Mucosa of rectum (tissue), 2 donors: ENCODE data around the gene S100A14.
"Not testable (repeated sequence)": the region's sequence is repeated elsewhere in the genome, so short reads cannot be mapped to it uniquely, and the experiment has no call there.

ENCODE experiments used
- H3K27ac ChIP-seq, 2 donors: one replicate each; pipeline ENCODE4 v1.7.0; 2013; ENCODE audit warnings: inconsistent platforms in 2 of 2, low read depth in 2 of 2, low read length in 2 of 2
- H3K27me3 ChIP-seq, 2 donors: one replicate each; pipeline ENCODE4 v1.7.0; 2013; ENCODE audit warnings: low read length in 2 of 2; ENCODE audit not compliant: control insufficient read depth in 2 of 2, insufficient read depth in 2 of 2
- H3K36me3 ChIP-seq, 2 donors: one replicate each; pipeline ENCODE4 v1.7.0; 2013; ENCODE audit warnings: low read length in 2 of 2; ENCODE audit not compliant: control insufficient read depth in 2 of 2, insufficient read depth in 2 of 2
- H3K4me1 ChIP-seq, 2 donors: one replicate each; pipeline ENCODE4 v1.7.0; 2013; ENCODE audit warnings: low read length in 2 of 2, mild to moderate bottlenecking in 1 of 2; ENCODE audit not compliant: control insufficient read depth in 2 of 2, insufficient read depth in 2 of 2
- H3K4me3 ChIP-seq, 2 donors: one replicate each; pipeline ENCODE4 v1.7.0; 2013; ENCODE audit warnings: low read length in 2 of 2
- H3K9ac ChIP-seq, 2 donors: one replicate each; pipeline ENCODE4 v1.7.0; 2013; ENCODE audit warnings: low read length in 2 of 2, low read depth in 1 of 2, mild to moderate bottlenecking in 1 of 2
- H3K9me3 ChIP-seq, 2 donors: one replicate each; pipeline ENCODE4 v1.7.0; 2013; ENCODE audit warnings: low read length in 2 of 2; ENCODE audit not compliant: control insufficient read depth in 2 of 2
- donor health status: healthy.
- donor health status: Normal muscosa, but diverticular disease.

Gene S100A14

GRCh38 chr1:153598309-153599172 is 17.6 kb downstream of the S100A14 start:
- no peak overlapping the region for H3K4me3 ChIP-seq
- H3K27ac ChIP-seq = peak overlapping the region in 1 of 2 donors; percentile 70
- H3K36me3 ChIP-seq = no peaks in the 10 kb centered on the region
- peak overlapping the region; percentile 33 to 47 for H3K9ac ChIP-seq
- H3K9me3 ChIP-seq = no peaks in the 10 kb centered on the region
- peaks cover 0 to 7% of the 10 kb centered on the region in 2 donors for H3K4me1 ChIP-seq
- no peaks in the 10 kb centered on the region for H3K27me3 ChIP-seq

GRCh38 chr1:153597206-153597605 is 18.9 kb downstream of the S100A14 start:
- Histone ChIP-seq H3K27ac (no peak overlapping the region), H3K4me3 (no peak overlapping the region), H3K36me3 (no peaks in the 10 kb centered on the region), H3K4me1 (peaks cover 0 to 7% of the 10 kb centered on the region in 2 donors), H3K27me3 (no peaks in the 10 kb centered on the region), H3K9me3 (no peaks in the 10 kb centered on the region), H3K9ac (no peak overlapping the region)

- Histone ChIP-seq H3K9me3 (no peaks in the 10 kb centered on the region), H3K27me3 (no peaks in the 10 kb centered on the region), H3K4me3 (no peak overlapping the region), H3K9ac (no peak overlapping the region), H3K4me1 (no peaks in the 10 kb centered on the region), H3K36me3 (no peaks in the 10 kb centered on the region), H3K27ac (no peak overlapping the region)
These were observed 23.4 kb downstream of the S100A14 start for GRCh38 chr1:153592748-153593147.

- H3K4me1 ChIP-seq = no peaks in the 10 kb centered on the region
- no peak overlapping the region for H3K9ac ChIP-seq
- no peaks in the 10 kb centered on the region for H3K9me3 ChIP-seq
- no peaks in the 10 kb centered on the region for H3K36me3 ChIP-seq
- no peak overlapping the region for H3K4me3 ChIP-seq
- no peak overlapping the region for H3K27ac ChIP-seq
- H3K27me3 ChIP-seq = no peaks in the 10 kb centered on the region
These were observed 27.6 kb downstream of the S100A14 start for GRCh38 chr1:153588482-153588881.

- not testable (repeated sequence) for H3K27ac ChIP-seq
These were observed 28.1 kb downstream of the S100A14 start for GRCh38 chr1:153588033-153588432.

GRCh38 chr1:153587314-153587713 is 28.8 kb downstream of the S100A14 start:
- Histone ChIP-seq H3K9ac (no peak overlapping the region), H3K27me3 (no peaks in the 10 kb centered on the region), H3K4me3 (no peak overlapping the region), H3K36me3 (no peaks in the 10 kb centered on the region), H3K4me1 (no peaks in the 10 kb centered on the region), H3K27ac (no peak overlapping the region), H3K9me3 (no peaks in the 10 kb centered on the region)

More at GRCh38 chr1:153588033-153588432, 28.1 kb downstream of the S100A14 start:
- H3K9ac ChIP-seq, H3K36me3 ChIP-seq, H3K9me3 ChIP-seq, H3K4me1 ChIP-seq, H3K27me3 ChIP-seq, H3K4me3 ChIP-seq: not testable (repeated sequence)

- Histone ChIP-seq H3K4me3 (no peak overlapping the region), H3K27ac (no peak overlapping the region), H3K27me3 (no peaks in the 10 kb centered on the region), H3K4me1 (no peaks in the 10 kb centered on the region), H3K9ac (no peak overlapping the region), H3K9me3 (no peaks in the 10 kb centered on the region), H3K36me3 (no peaks in the 10 kb centered on the region)
These were observed 29.8 kb downstream of the S100A14 start for GRCh38 chr1:153586347-153586746.

- no peak overlapping the region for H3K9ac ChIP-seq
- no peaks in the 10 kb centered on the region for H3K4me1 ChIP-seq
- H3K36me3 ChIP-seq = no peaks in the 10 kb centered on the region
- H3K27me3 ChIP-seq = no peaks in the 10 kb centered on the region
- H3K9me3 ChIP-seq = no peaks in the 10 kb centered on the region
- no peak overlapping the region for H3K27ac ChIP-seq
- H3K4me3 ChIP-seq = no peak overlapping the region
These were observed 31.1 kb downstream of the S100A14 start for GRCh38 chr1:153585006-153585405.

GRCh38 chr1:153583976-153584375 is 32.1 kb downstream of the S100A14 start:
- Histone ChIP-seq H3K27me3 (no peaks in the 10 kb centered on the region), H3K36me3 (no peaks in the 10 kb centered on the region), H3K4me3 (no peak overlapping the region), H3K9me3 (no peaks in the 10 kb centered on the region), H3K27ac (no peak overlapping the region), H3K9ac (no peak overlapping the region), H3K4me1 (no peaks in the 10 kb centered on the region)

GRCh38 chr1:153583514-153583913 is 32.6 kb downstream of the S100A14 start:
- not testable (repeated sequence) for H3K36me3 ChIP-seq, H3K27ac ChIP-seq, H3K9me3 ChIP-seq, H3K4me1 ChIP-seq, H3K9ac ChIP-seq, H3K4me3 ChIP-seq, H3K27me3 ChIP-seq
